Stimulated activated CD4-positive, alpha-beta T cell treated with anti-CD3 and anti-CD28 coated beads, Interleukin-2, amount 100 ng/mL, for 24 hours (primary cell): ENCODE measurements around the gene TTLL11.

Source experiments
- DNase-seq, 2 donors: peaks; one replicate each; pipeline ENCODE4 v3.0.0-alpha.2; 2020

Gene TTLL11

DNA sequence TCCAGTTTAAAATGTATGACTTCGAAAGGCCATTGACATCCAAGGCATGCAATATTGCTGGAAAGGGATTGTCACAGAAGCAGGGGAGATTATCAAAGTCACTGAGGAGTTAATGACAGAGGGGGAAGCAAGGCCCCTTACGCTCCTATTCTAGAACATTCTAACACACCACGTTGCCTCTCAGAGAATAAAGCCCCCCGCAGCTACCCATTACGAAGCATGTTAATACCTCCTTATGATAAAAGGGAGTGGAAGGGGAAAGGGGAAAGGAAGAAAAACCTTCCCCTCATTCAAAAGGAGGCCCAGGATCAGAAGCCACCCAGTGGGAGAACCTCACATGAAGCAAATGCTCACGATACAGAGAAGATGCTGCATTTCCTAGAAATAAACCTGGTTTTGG is 228.0 kb downstream of the TTLL11 start:
- no peak for DNase-seq

DNA sequence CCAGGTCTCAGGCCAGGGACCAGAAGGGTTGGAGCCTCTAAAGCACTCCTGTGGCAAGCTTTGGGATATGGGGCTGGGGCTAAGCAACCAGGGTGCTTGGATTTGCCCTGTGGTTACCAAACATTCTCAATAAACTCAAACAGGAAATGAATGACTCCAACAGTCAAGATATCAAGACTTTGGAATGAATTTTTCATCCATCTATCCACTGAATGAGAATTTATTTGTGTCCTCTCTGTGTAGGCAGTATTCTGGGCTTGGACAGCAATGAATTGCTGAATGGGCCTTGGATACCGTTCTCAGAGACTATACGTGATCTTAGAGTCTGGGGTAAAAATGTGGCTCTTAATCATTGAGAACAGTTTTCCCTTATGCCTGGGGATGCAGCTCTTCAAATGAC is 229.2 kb downstream of the TTLL11 start:
- DNase-seq, result no peak

GRCh38 chr9:121862371-121863332 is 230.5 kb downstream of the TTLL11 start:
- no peak for DNase-seq

DNA sequence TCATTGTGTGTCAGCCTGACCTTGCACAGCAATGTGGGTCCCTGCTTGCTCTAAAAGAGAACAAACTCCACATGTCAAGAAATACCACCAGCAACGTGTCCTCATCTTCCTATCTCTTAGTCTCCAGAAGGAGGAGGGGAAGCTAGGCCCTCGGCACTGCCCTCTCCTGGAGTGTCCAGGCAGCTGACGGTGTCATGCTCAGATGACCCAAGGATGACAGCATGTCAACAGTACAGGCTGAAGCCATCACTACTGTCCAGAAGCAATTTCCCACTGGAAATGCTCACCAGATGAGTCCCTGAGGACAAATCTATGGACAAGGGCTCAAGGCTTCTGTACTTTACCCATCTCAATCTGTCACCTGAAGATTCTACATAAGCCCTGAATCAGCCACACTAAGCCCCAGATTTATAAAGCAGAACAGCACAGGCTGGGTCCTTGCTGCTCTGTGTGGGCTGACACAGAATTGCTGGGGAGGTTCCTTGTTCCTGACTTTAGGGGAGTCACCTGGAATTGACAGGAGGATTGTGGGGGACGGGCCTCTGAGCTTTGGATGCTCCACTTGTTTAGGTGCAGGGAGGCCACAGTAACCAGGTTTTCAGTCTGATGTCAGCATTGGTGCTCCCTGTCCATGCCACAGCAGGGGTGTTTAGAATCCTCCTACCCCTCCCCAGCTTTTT is 231.5 kb downstream of the TTLL11 start:
- no peak for DNase-seq

DNA sequence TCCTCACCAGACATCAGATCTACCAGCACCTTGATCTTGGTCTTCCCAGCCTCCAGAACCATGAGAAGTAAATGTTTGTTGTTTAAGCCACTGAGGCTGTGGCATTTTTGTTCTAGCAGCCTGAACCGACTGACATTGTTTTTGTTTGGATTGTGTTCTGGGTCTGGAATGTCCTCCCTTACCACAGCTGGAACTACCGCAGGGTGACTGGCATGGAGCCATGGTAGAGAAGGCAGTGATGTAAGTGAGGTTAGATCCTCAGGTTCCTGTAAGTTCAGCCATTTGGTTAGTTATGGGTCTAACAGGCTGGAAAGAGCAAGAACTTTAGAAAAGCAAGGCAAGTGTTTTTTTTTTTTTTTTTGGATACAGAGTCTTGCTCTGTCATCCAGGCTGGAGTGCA is 232.4 kb downstream of the TTLL11 start:
- DNase-seq, result no peak

GRCh38 chr9:121860213-121860612 is 232.9 kb downstream of the TTLL11 start:
- DNase-seq, result no peak

DNA sequence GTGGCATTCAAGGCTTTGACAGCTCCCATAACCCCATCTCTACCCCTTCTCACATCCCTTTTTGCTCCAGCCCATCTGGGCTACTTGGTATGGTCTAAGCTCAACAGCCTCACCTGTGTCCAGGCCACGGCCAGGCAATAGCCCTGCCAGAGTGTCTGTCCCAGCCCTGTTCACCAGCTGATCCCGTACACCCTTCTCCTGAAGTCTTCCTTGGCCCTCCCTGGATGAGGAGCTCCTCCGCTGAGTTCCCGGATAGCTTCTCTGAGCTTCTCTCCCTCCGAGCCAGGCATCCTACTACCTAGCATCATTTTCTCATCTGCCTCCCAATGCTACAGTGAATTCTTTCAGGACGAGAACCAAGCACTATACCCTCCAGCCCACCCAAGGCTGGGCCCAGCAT is 233.5 kb downstream of the TTLL11 start:
- no peak for DNase-seq

DNA sequence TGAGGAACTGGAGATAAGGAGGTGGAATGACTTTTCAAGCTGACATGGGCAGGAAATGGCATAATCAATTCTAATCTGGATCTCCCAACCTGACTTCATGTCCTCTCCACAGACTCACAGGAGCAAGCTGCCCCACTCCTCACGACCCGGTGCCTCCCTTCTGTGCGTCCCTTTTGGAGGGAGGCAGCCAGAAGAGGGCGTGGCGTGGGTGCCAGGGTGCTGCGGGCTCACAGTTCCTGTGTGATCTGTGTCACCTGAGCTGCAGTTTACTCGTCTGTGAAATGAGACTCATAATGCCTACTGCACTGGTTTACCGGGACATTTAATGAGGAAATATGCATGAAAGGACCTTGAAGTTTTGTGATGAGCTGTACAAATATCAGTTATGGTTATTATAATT is 234.3 kb downstream of the TTLL11 start:
- no peak for DNase-seq

GRCh38 chr9:121857928-121858327 is 235.2 kb downstream of the TTLL11 start:
- no peak for DNase-seq

DNA sequence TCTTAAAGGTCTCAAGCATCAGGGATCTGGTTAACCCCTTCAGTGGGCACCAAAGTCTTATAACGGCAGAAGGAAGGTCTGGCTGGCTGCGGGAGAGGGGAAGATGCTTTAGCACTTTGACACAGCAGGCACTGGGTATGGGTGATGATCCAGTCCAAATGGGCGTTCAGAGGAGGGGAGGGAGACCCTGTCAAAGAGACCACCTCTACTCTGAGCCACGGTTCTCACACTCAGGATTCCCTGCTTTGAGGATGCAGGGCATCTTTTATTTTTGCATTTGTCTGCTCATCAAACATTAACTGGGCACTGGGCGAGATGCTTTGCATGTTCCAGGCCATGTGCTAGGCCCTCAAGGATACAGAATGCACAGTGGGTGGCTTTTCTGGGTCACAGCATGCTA is 237.6 kb downstream of the TTLL11 start:
- DNase-seq, result no peak

GRCh38 chr9:121853617-121854395 is 239.3 kb downstream of the TTLL11 start:
- DNase-seq, result no peak

- DNase-seq, result no peak
These were observed 240.2 kb downstream of the TTLL11 start for GRCh38 chr9:121852651-121853616.

DNA sequence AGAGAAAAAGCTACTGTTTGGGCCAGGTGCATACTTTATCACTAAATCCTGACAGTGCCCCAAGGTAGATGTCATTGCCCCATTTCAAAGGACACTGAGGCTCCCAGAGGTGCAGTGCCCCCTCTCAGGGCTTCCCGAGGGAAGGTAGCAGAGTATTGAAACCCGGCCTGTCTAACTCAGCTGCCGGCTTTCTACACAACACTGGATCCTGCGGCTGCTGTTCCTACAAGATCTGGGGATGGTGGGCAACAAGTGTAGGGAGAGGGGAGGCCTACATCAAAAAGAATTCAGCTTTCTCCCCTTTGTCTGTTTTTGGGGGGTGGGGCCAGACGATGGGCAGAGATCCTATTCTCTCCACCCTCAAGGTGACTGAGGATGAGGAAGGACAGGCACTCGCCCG is 240.9 kb downstream of the TTLL11 start:
- DNase-seq, result no peak

GRCh38 chr9:121851641-121852091 is 241.4 kb downstream of the TTLL11 start:
- DNase-seq, result no peak

DNA sequence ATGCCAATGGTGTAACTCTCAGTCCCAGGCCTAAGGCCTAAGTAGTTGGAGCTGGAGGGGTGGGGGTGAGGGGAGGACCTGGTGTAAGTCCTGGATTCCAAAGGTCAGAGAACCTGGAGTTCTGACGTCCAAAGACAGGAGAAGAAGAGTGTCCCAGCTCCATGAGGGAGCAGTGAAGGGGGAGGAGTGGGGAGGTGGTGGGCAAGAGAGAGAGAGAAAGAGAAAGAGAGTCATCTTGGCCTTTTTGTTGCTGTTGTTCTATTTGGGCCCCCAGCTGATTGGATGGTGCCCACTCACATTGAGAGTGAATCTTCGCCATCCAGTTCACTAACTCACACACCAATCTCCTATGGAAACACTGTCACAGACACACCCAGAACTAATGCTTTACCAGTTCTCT is 242.7 kb downstream of the TTLL11 start:
- no peak for DNase-seq

DNA sequence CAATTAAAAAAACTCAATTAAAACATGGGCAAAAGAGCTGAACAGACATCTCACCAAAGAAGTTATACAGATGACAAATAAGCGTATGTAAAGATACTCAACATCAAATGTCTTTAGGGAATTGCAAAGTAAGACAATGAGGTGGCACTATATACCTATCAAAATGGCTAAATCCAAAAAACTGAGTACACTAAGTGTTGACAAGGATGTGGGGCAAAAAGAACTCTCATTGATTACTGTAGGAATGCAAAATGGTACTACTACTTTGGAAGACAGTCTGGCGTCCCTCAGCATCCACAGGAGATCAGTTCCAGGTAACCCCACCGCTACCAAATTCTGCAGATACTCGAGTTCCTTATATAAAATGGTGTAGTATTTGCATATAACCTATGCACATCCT is 243.6 kb downstream of the TTLL11 start:
- no peak for DNase-seq

DNA sequence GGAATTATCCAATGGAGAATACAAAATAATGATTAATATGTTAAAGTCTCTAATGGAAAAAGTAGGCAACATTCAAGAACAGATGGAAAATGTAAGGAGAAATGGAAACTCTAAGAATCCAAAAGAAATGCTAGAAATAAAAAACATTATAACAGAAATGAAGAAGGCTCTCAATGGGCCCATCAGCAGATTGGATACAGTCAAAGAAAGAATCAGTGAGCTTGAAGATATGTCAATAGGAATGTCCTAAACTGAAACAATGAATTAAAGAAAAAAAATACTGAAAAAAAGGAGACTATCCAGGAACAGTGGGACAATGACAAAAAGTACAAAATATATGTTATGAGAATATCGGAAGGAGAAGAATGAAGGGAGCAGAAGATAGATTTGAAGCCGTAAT is 248.5 kb downstream of the TTLL11 start:
- no peak for DNase-seq

- no peak for DNase-seq
These were observed 249.0 kb downstream of the TTLL11 start for GRCh38 chr9:121844098-121844497.

DNA sequence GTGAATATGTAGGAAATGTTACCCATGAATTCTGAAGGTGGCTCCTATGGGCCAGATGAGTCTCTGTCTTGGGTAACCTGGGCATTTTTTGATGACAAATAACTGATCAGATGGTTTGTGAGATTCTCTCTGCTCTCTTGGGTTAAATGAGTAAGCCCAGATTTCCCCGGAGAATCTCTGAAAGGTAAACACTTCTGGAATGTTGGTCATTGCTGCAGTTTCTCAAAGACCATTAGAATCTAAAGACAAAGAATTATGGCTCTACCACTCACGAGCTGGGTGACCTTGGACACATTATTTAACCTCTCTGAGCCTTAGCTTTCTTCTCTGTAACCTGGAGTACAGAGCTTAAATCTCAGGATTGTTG is 250.5 kb downstream of the TTLL11 start:
- DNase-seq, result no peak

GRCh38 chr9:121841771-121842611 is 251.1 kb downstream of the TTLL11 start:
- no peak for DNase-seq
